HG02798 (cell line): ENCODE measurements around the gene ARHGAP42.
A peak's percentile ranks its signal among the peaks of the same experiment; 100 is the strongest.

Experiments
- ATAC-seq: cut with Tn5 transposase; IDR thresholded peaks from one replicate; pipeline ENCODE4 v1.9.1; 2021; ENCODE audit warnings: mild to moderate bottlenecking; ENCODE audit not compliant: unreplicated experiment, poor library complexity

The ARHGAP42 gene

DNA sequence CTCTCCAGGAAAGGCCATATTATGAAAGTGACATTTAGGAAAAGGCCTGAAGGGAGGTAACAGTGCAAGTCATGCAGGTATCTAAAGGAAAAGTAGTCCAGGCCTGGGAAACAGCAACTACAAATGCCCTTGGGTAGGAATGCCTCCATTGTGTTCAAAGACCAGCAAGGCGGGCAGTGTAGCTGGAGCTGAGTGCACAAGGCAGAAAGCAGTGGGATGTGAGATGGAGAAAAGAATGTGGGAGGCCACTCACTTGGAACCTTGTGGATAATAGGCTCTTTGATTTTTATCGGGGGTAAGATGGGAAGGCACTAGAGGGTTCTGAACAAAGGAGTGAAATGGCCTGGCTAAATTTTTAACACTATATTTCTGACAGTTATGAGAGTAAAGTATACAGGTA, 253.9 kb downstream of the ARHGAP42 start:
- ATAC-seq, result no peak

DNA sequence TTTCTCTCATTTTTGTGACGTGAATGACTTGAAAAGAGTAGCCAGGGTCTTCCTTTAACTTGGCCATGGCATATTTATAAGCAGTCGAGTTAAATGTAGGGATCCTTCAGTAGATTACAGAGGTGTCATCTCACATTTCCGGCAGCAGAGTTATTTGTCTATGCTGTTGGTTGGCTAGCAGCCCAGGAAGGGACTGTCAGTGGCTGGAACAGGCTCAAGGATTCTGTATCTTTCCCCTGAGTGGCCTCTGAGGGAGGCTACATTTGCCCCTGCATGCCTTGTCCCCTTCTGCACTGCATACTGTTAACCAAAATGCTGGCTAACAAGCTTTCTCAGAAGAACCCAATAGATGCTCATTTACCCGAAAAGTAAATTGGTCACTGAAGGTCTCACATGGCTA, 254.9 kb downstream of the ARHGAP42 start:
- ATAC-seq, result no peak

DNA sequence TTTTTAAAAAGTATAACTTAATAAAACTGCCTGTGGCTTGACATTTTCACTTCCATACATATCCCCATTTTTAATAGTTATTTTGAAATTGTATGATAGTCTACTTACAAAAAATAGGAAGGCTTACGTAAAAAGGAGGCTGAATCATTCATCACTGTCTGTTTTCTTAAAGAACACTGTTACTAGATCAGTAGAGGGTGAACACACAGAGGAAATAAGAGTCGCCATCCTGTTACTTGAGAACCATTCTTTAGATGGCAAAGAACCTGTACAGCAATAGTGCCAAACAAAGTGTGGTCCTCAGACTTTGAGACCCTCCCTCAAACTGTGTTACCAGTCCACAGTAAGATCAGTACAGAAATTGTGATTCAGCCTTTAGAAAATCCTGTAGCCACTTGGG, 261.8 kb downstream of the ARHGAP42 start:
- no peak for ATAC-seq

DNA sequence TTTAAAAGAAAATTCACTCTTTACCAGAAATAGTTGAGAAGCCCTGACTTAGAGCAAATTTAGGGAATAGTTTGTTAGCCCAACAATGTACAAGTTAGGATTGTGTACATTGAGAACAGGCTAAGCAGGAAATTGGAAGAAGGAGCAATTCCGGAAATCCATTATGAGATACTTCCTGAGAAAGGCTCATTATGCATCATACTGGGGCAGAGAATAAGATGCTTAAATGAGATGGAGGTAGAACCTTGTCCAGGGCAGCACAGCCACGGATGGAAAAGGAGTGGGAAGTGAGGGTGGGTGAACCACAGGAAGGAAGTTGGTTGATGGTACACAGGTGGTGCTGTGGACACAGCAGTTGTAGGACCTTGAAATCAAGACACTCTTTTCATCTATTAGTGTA, 262.4 kb downstream of the ARHGAP42 start:
- ATAC-seq, result no peak

DNA sequence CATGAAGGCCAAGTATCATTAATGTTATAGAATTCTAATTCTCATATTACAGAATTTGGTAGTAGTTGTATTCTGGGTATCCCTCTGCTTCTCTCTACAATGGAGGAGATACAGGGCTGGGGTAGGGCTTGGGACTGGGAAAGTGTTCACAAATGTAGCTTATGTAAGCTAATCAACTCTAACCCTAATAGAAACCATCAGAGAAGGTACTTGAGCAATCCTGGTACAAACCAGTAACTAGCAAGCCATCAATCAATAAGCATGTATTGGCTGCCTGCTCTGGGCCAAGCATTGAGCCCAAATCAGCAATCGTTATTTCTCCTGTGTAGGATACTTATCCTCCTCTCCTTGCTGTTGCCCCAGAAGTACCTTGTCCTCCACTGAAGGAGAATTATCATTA, 268.2 kb downstream of the ARHGAP42 start:
- ATAC-seq, result no peak

DNA sequence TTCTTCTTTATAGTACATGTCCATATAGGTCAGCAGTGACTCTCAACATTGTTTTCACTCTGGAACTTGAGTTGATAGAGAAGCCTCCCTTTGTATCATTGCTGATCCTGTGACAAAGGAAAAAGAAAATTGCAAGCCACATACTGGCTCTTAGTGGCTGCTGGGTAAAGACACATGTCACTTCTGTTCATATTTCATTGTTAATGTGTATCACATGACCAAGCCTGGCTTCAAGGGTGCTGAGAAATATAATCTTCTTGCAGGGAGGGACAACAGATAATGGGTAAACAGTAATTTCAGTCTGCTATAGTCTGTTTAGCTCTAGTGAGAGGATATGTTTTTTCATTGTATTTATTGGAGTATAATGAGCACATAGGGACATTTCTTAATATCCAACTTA, 269.3 kb downstream of the ARHGAP42 start:
- no peak for ATAC-seq

DNA sequence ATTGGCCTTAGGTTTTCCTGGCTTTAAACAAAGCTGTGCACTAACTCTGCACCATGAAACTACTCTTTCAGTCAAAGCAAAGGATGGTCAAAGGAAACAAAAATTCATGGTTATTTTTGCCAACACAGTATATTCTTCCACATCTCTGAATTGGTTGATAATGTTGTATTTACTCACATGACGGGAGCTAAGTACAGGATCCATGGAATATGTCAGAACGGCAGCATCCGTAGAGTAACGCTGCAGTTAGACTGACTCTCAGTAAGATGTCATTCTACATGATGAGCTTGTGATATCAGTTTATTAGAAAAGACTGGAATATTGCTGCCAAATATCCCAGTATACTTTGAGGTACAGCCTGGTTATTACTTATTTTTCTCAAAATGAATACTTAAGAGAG, 270.4 kb downstream of the ARHGAP42 start:
- ATAC-seq, result no peak

DNA sequence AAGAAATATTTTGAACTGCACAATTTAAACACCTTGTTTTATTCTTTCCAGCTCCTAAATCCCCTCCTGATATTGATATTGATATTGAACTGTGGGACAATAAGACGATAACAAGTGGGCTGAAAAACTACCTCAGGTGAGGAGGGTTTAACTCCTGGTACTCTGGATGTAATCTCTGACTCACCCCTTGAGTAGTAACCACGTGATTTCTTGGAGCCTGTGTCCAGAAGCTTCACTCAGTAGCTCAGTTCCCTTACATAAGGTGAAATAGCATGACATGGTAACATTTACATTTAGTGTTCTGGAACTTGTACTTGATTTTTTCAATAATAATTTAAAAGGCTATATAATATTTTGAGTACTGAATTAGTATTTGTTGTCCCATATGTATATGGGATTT, 274.5 kb downstream of the ARHGAP42 start:
- no peak for ATAC-seq

DNA sequence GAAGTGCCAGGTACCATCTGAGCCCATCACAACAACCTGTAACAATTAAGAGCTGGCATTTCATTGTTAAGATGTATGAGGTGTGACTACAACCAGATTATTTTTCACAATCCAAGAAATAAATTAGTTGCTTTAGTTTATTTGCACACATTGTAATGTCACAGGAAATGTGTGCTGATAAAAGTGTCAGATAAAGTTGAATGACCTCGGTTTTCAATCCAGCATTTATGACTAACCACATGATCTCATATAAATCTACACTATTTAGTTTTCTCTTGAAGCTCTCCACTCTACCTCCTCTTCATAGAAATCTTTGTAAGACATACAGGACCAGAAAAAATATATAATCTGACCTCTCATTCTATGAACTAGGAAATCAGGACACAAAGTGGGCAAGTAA, 276.3 kb downstream of the ARHGAP42 start:
- ATAC-seq, result no peak

DNA sequence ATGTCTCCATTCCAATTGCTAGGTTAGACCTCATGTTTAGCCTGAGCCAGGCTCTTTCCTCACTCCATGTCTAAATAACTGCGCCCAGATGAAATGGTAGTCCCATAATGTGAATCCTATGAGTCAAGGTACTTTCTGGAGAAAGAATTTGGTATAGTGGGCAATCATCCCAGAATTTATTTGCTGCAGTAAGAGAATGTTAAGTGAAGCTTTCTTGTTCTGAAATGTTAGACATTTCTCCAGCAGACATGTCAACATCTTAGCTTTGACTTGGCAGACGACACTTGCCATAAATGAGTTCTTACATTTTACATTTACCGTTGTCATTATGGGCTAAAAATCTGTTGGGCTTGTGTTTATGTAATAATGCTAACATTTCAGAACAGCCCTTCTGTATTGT, 277.3 kb downstream of the ARHGAP42 start:
- no peak for ATAC-seq

DNA sequence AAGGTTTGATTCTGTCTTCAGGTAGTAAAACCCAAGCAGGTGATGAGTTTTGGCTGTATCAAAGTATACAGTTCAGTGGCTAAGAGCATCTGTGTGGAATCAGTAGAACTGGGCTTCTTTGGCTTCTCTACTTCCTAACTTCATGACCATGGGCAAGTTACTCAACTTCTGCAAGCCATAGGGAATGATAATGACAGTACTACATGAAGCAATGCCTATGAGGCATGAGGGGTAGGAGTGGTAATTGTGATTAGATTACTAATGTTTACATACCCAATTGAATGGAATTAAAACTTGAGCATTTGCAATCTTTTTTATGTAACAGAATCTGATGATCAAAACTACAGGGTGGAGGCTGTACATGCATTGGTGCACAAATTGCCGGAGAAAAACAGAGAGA, 278.3 kb downstream of the ARHGAP42 start:
- ATAC-seq, result no peak

DNA sequence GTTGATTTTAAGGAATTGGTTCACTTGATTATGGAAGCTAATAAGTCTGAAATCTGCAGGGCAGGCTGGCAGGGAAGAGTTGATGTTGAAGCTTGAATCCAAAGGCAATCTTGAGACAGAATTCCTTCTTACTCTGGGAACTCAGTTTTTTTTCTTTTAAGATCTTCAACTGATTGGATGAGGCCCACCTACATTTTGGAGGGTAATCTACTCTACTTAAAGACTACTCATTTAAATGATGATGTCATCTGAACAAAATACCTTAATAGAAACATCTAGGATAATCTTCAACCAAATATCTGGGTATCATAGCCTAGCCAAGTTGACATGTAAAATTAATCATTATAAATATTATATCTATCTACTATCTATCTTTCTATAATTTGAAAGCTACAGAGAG, 279.3 kb downstream of the ARHGAP42 start:
- ATAC-seq, result no peak

DNA sequence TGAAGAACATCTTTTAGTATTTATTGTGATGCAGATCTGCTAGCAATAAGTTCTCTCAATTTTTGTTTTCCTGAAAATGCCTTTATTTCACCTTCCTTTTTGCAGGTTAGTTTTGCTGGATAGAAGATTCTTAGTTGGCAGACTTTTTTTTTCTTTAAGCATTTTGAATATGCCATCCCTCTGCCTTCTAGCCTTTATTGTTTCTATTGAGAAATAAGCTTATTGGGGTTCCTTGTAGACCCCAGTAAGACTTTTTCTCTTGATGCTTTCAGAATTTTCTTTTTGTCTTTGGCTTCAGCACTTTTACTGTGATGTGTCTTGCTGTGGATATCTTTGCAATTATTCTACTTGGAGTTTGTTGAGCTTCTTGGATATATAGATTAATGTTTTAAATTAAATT, 281.9 kb downstream of the ARHGAP42 start:
- ATAC-seq, result no peak

DNA sequence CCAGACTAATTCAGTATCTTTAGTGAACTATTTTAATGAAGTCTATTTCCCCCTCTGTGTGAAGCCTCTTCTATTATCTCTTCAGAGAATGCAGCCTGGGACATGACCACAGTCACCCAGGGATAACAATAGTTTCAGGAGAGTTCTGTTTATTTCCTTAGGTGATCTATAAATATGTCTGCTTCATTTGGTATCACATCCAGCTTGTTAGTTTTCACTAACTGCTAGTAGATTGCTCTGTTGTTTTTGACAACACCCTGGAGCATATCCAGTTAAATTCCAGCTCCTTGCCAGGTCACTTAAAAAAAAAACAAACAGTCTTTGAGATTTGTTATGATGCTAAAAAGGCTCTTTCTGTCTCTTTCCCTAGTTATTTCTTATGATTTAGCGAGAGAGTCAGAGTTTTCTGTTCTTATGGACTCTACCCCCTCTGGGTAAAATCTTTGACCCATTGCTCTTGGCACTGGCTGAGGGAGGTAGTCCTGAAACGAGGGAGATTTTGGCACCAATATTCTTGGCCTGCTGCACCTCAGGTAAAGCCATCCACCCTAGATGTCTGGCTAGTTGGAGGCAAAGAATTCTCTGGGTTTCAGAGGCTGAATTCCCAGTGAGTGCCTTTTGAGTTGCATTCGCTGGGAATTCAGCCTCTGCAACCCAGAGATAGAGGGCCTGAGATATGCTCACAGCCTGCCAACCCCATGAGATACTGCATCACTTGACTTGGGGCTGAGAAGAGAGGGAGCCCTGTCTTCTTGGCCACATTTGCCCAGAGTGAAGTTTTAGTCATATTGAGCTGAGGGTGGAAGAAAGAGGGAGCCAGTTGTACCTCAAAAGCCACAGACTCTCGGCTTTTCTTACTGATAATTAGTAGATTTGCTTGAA, 283.4 kb downstream of the ARHGAP42 start:
- no peak for ATAC-seq

DNA sequence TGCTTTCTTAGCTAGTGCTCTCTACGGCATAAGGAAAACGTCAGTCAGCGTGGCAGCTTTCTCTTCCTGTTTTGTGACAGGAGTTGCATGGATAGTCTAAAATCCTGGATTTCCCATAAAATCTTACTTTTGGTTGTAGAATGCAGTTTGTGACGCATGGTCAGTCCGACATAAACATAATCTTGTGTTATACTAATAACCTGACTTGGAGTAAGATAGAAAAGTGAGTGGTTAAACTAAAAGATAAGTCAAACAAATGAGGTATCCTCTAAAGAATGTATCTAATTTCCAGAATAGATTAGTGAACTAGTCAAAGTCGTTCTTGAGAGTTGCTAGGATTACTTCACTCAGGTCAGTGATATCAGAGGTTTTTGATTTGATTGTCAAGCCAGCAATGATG, 285.0 kb downstream of the ARHGAP42 start:
- ATAC-seq, result no peak

DNA sequence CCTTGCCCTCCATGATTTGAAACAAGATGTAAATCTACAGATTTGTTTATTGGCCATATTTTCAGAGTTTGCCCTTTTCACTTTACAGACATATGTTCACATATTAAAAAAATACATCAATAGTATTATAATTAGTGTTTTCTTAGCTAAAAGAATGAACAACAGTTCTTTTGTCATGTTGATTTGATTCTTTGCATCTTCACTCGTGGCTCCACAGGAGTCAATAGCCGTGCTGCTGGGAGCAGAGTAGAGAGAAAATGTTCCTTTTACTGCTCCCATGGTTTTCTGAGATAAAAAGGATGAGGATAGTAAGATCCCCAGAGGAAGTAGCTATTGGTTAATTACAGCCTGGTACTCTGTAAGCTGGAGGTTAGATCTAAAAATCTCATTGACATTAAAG, 291.4 kb downstream of the ARHGAP42 start:
- no peak for ATAC-seq

DNA sequence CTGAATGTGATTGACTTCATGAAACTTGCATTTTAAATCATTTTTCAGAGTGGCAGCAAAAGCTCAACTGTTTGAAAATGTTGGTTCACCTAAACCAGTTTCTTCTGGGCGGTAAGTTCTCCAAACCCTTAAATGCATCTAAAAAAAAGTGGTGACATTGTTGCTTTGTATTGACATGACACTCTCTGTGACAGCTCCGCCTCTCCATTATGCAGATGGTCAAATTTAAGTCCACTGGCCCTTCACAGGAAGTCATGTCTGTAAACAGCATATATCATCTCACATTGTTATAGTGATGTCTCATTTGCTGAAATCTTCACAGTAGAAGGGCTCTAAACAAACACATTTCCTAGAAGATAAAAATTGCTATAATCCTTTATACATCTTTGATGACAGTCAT, 291.9 kb downstream of the ARHGAP42 start:
- ATAC-seq, result no peak

DNA sequence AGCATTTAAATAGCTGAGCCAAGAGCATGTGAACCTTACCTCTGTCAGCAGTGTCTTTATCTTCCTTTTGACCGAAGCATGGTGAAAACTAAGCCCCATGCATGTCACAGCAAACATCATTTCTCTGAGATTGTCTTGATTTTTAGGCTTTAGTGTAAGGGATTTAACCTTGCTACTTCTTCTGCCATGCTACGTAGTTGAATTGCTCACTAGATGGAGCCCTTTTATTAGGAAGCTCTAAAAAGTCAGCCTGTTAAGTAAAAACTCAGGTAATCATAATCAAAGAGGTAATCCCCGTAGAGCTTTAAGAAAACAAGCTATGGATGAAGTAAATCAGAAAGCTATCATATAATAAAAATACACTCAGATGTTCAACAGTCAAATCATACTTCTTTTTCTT, 293.1 kb downstream of the ARHGAP42 start:
- ATAC-seq, result no peak

DNA sequence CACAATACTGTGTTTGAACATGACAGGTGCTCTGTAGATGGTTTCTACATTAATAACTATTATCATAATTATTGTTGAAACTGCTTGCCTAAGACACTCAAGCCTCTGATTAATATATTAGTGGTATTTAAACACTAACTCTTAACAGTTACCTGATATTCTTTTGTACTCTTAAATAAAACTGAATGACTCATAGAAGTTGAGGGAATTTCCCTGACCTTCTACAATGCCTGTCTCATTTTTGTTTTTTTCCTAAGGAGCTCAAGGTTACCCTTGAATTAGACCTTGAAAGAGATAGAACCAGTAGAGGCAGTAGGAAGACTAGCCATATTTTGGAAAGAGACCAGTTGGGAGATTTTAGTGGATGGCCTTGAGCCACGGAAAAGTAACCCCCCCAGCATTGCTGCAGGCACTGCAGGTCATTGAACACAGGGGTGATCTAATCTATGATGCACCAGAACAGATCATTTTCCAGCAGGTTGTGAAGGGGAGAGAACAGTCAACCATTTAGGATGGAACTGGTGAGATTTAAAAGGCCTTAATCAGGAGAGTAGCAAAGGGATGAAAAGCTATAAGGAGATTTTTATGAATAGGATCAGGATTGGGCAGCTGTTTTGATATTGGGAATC, 294.2 kb downstream of the ARHGAP42 start:
- no peak for ATAC-seq

DNA sequence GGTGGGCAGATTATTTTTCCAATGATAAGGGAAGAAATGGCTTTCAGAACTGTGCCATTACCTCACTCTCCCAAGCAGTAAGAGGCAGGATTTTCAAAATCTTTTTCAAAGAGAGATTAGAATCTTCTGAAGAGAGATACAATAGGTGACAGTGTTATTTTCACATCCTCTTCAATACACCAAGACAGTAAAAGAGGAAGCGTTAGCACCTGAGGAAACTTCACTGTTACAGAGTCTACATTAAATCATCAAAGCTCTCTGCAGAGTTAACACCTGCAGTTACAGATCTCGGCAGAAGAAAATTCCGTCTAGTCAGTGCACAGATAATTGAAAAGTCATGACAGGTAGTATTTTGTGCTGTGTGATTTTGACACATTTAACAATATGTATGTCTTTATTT, 297.6 kb downstream of the ARHGAP42 start:
- peak; percentile 87 for ATAC-seq

DNA sequence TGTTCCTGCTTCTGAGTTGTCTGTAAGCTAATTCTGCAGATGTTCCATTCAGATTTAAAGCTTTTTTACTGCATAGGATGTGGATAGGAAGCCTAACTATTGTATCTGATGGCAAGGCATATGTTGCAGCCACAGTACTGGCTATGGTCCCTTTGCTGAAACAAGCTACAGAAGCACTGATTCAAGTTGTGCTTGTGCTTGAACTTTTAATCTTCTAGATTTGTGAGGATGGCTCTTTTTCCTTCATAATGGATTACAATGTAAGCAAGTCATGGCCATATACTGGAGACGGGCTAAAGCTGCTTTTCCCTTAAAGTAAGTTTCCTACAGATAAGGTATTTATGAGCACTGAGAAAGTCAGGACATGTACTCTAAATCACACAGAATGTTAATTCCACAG, 303.8 kb downstream of the ARHGAP42 start:
- no peak for ATAC-seq

DNA sequence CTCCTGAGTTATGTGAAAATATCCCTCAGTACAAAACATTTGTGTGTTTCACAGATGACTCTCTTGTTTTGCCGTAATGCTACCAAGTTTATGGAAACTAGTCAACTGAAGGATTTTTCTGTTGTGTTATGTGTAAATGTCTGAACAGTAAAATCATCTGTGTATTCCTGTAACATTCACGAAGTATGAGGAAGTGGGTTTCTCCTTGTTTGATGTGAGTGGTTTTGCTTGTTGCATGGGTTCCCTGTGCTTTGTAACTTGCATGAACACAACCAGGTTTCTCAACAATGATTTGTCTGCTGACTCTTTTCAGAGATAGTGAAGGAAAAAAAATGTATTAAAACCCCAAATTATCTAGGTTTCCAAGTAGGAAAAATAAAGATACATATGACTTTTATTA, 304.5 kb downstream of the ARHGAP42 start:
- no peak for ATAC-seq
